ENCODE data around the gene RAPGEF5. TPM values are rescaled to one million over a fixed set of nuclear protein-coding genes. Genes with fewer than 3 reads are reported as not detected.

RAPGEF5 gene
- total RNA-seq, 1 donor from 2014 or later, result 2.3 TPM

GRCh38 chr7:22262538-22262937 is 94.4 kb downstream of the RAPGEF5 start:
- DNase-seq (ENCODE audit: low read depth), result no peak

DNA sequence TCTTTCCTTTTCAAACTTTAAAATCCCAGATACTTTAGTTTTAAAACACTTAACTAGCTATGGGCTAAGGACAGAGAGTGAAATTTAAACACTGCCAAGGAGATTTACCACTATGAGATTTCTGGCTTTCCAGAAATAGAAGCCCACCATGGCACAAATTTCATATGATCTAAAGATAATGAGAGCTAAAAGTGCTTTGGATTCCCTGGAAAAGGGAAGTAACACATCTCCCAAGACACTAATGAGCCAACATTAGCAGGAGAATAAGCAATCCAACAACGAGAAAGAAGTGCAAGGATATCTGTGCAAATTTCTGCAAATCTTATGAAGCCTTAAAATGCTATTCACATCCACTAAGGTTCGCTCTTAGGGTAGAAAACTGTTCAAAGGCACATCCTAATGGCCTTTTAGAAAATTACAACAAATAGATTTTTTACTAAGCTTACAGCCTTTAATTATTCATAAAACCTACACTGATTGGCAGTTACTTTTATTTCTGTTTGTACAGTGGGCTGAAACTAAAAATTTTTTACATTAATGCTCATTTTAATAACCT is 100.3 kb downstream of the RAPGEF5 start:
- DNase-seq (ENCODE audit: low read depth), result no peak

- peak; percentile 18 for DNase-seq (ENCODE audit: low read depth)
Observed at GRCh38 chr7:22255834-22256233, 101.1 kb downstream of the RAPGEF5 start.

GRCh38 chr7:22255342-22255741 is 101.6 kb downstream of the RAPGEF5 start:
- no peak for DNase-seq (ENCODE audit: low read depth)

- DNase-seq (ENCODE audit: low read depth), result no peak
Observed at GRCh38 chr7:22252936-22253536, 103.9 kb downstream of the RAPGEF5 start.

GRCh38 chr7:22252016-22252415 is 104.9 kb downstream of the RAPGEF5 start:
- DNase-seq (ENCODE audit: low read depth), result no peak

GRCh38 chr7:22251281-22251680 is 105.7 kb downstream of the RAPGEF5 start:
- no peak for DNase-seq (ENCODE audit: low read depth)

DNA sequence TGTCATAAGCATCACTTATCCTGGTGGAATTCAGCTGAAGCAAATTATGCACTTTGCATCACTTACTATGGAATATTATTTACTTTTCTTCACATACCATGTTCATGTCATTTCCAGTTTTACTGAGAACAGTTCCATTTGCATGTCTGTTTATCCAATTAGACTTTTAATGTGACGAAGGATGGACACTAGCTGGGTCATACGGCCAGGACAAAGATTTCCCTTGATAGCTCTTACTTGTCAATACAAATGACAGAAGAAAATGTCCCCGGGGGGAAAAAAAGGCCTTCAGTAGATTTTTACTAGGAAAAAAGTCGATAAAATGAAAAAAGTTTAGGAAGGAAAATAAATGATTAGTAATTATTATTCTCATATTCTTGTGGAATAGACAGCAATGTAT is 106.6 kb downstream of the RAPGEF5 start:
- DNase-seq (ENCODE audit: low read depth), result no peak

GRCh38 chr7:22248111-22248809 is 108.7 kb downstream of the RAPGEF5 start:
- peak; percentile 9 for DNase-seq (ENCODE audit: low read depth)

DNA sequence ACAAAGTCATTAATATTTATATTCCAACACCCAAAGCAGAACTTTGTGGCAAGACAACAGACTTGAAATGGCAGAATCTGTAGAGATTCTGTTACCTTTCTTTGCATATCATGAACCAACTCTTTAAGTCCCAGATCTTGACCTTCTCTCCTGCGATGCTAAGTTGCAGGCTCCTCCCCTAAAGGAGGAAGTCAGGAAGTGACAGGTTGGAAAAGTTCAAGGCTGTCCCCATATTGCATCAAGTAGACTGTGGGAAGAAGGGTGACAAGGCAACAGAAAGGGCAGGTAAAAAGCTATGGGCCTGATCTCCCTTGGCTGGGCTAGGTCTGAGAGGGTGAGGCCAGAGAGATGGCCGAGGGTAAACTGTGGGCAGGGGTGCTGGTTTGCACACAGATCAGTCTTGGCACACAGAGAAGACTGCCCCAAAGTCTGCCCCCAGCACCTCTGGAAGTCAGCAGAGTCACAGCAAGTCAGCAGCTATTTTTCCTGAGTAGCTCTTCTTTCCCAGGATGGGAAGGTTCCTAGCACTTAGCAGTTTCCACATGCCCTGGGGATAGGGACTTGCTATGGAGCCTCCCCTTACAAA is 115.1 kb downstream of the RAPGEF5 start:
- no peak for DNase-seq (ENCODE audit: low read depth)

DNA sequence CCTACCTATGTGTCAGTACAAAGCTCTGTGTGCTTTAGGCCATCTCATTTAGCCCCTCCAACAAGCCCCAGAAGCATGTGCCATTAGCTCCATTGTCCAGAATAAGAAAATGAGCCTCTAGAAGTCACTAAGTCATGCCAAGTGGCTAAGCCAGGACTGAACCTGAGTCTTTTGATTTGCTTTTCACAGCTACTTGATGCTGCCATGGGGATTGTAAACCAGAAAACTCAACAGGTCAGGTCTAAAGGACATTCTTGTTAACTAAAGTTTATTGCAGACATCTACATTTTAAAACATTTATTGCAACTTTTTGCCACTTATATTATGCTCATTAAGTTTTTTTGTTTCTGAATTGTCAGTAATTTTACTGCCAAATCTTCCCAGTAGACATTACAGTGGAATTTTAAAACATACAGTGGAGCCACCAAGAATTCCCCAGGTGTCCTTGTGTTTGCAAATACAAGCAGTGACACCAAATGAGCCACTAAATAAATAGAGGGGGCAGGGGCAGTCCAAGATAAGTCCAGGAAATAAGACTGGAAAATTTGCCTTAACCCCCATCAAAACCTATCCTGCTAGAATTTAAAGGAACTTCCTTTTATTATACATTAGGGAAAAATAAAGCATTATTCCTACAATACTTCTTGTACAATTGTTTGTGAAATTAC is 115.9 kb downstream of the RAPGEF5 start:
- DNase-seq (ENCODE audit: low read depth), result no peak

DNA sequence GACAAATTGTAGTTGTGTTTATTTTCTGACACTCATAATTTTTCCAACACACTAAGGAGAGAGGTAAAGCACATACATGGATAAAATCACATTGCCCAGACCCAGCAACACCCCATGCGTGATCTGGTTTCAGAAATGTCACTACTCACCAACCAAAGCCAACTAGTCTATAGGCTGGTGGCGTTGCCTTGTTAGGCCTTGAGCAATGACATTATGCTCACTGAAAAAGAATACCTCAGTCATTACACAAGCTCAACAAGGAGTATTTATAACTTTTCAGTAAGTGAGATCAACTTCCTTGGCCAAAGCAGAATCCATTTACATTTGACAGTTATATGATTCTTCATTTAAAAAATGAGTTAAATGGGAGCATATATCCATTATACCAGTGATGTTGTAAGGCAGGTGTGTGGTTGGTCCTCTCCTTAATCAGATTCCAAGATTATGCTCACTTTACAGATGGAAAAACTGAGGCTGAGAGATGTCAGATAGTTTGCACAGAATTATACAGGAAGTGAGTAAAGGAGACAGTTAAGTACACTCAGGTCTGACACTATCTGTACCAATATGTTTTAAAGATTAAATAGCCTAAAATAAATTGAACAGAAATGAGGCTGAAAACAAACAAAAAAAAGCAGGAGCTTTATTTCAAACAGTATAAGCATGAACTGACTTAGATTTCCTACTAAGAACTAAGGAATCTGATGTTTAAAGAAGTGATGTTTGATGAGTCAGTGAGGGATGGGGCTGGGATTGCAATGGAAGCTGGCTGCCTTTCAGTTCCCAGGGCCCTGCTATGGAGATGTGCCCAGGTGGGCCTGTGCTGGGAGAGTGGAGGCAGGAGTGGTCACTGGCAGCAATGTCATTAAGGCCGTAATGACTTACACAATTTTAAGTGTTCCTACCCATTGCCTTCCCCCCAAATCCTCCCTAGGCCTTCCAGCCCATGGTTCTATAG is 118.3 kb downstream of the RAPGEF5 start:
- DNase-seq (ENCODE audit: low read depth), result peak; percentile 11

- no peak for DNase-seq (ENCODE audit: low read depth)
Observed at GRCh38 chr7:22235134-22235533, 121.8 kb downstream of the RAPGEF5 start.

GRCh38 chr7:22234227-22234626 is 122.7 kb downstream of the RAPGEF5 start:
- DNase-seq (ENCODE audit: low read depth), result no peak

GRCh38 chr7:22231806-22232205 is 125.1 kb downstream of the RAPGEF5 start:
- no peak for DNase-seq (ENCODE audit: low read depth)

GRCh38 chr7:22231141-22231540 is 125.8 kb downstream of the RAPGEF5 start:
- no peak for DNase-seq (ENCODE audit: low read depth)

DNA sequence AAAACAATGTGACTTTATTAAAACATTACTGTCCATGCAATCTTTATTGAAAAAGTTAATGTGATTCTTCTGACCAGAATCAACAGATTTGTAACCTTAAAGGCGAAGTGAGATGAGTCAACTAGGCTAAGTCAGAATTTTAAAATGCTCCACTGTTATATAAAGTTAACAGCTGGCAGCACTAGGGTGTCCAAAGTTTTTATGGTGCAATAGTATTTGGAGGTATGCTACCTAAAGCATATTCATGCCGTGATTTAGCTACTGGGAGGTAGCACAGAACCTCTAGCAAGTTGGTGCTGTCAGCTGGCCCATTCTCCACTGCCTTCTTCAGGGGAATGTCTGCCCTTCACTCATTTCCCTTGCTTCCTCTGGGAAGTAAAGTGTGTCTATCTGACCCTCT is 126.7 kb downstream of the RAPGEF5 start:
- no peak for DNase-seq (ENCODE audit: low read depth)

- no peak for DNase-seq (ENCODE audit: low read depth)
Observed at GRCh38 chr7:22229148-22229547, 127.8 kb downstream of the RAPGEF5 start.

GRCh38 chr7:22223807-22224206 is 133.1 kb downstream of the RAPGEF5 start:
- no peak for DNase-seq (ENCODE audit: low read depth)

DNA sequence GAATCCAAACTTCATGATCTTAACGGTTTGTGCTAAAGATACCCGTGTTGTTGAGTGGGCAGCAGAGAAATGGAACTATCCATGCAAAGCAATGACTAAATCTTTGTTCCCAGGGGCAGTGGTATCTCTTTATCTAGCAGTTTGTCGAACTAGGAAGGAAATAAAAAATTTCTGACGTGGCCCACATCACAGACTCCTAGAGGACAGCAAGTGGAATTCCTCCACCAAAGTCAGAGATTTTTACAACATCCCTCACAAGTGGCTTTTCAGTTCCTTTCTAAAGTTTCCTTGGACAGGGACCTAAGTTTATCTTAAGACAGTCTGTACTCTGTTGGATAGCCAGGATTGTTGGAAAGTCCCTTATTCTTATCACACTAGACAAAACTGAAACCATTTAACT is 136.0 kb downstream of the RAPGEF5 start:
- no peak for DNase-seq (ENCODE audit: low read depth)

DNA sequence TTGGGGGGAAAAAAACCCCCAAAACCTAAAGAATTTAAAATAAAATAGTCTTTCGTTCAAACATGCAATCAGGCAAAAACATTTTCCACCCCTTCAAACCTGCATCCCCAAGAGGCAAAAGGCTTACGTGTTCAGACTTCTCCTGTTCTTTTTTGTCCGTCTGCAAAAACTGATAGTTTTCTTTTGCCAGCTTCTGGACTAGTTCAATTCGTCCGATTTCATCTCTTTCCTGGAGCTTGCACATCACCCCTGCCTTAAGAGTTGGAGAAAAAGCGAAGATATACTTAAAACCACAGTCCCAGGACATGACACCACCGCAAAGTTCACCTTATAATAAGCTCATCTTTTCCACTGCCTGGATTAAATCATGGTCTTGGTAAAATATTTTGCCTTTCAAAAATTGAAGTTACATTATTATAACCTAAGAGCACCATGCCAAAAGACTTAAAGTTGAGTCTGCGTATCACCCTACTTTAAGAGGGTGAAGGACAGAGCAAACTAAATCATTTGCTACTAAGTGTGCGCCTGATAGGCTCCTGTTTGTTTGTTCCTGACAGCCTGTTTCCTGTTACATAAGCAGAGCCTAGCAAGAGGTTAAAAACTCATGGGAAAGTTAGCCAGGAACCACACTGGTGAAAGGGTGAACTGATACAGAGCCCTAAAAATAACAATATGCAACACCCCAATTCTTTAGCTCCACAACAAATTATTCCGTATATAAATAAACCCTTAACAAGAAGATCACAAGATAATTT is 137.0 kb downstream of the RAPGEF5 start:
- no peak for DNase-seq (ENCODE audit: low read depth)
